C4-2B (cell line): ENCODE data around the gene GDA.

ENCODE experiments used
- CTCF ChIP-seq: fragments of 450-650 bp; conservative IDR thresholded peaks from 2 replicates; pipeline ENCODE4 v1.5.1; 2017; ENCODE audit warnings: mild to moderate bottlenecking
- ZFX ChIP-seq: fragments of 450-650 bp; IDR thresholded peaks from 2 replicates; pipeline ENCODE4 v1.6.1; 2017

- TF ChIP-seq CTCF (no peak), ZFX (no peak)
Observed at GRCh38 chr9:72119853-72120252, 29.4 kb upstream of the GDA start.
